ENCODE results near the gene NUP210.

The NUP210 gene

GRCh38 chr3:13276438-13277195, 143.5 kb downstream of the NUP210 start:
- no peak for DNase-seq (ENCODE audit: low read depth, low spot score)

GRCh38 chr3:13275376-13276005, 144.6 kb downstream of the NUP210 start:
- no peak for DNase-seq (ENCODE audit: low read depth, low spot score)

- DNase-seq (ENCODE audit: low read depth, low spot score) = no peak
These were observed 145.4 kb downstream of the NUP210 start for GRCh38 chr3:13274551-13275332.

GRCh38 chr3:13274125-13274524, 146.0 kb downstream of the NUP210 start:
- DNase-seq (ENCODE audit: low read depth, low spot score) = no peak

- no peak for DNase-seq (ENCODE audit: low read depth, low spot score)
These were observed 146.5 kb downstream of the NUP210 start for GRCh38 chr3:13273604-13274105.

GRCh38 chr3:13272831-13273603, 147.1 kb downstream of the NUP210 start:
- no peak for DNase-seq (ENCODE audit: low read depth, low spot score)

GRCh38 chr3:13269711-13270378, 150.3 kb downstream of the NUP210 start:
- DNase-seq (ENCODE audit: low read depth, low spot score) = no peak

- no peak for DNase-seq (ENCODE audit: low read depth, low spot score)
These were observed 151.1 kb downstream of the NUP210 start for GRCh38 chr3:13268961-13269441.

- DNase-seq (ENCODE audit: low read depth, low spot score) = no peak
These were observed 152.0 kb downstream of the NUP210 start for GRCh38 chr3:13268120-13268519.

- no peak for DNase-seq (ENCODE audit: low read depth, low spot score)
These were observed 153.3 kb downstream of the NUP210 start for GRCh38 chr3:13266651-13267362.

Measured in activated CD4-positive, CD25-positive, alpha-beta regulatory T cell treated with anti-CD3 and anti-CD28 coated beads, Interleukin-2, amount 50 U/mL, for 16 hours (primary cell).